ENCODE measurements around the gene TRHDE. TPM values are rescaled to one million over a fixed set of nuclear protein-coding genes. Genes with fewer than 3 reads are reported as not detected.

The TRHDE gene
- total and polyA plus RNA-seq, 3 donors from 2014 or later: 2.8 to 8.5 (median 3.9) TPM

GRCh38 chr12:72269491-72269890 lies 2.7 kb upstream of the TRHDE start:
- intact Hi-C loops (cut with DNase I; ENCODE audit: low total_unique reads): no loop called here
- no peaks in the 10 kb centered on the region for H3K27me3 ChIP-seq
- 38 to 43% methylated on average over 1 of the region's 1 CpG for WGBS, 2 donors

GRCh38 chr12:72270246-72270645 lies 1.9 kb upstream of the TRHDE start:
- H3K27ac ChIP-seq: no peak overlapping the region
- H3K9me3 ChIP-seq: no peaks in the 10 kb centered on the region
- TF ChIP-seq CTCF (IDR thresholded peaks at IDR 0.05) (no peak), POLR2A (IDR thresholded peaks at IDR 0.05) (no peak)
- no peaks in the 10 kb centered on the region for H3K27me3 ChIP-seq
- WGBS, 2 donors: 38 to 39% methylated on average over 2 of the region's 2 CpGs
- intact Hi-C loops (cut with DNase I; ENCODE audit: low total_unique reads): no loop called here
- H3K36me3 ChIP-seq (ENCODE audit: low read depth, missing control alignments): no peaks in the 10 kb centered on the region
- H3K4me1 ChIP-seq: no peaks in the 10 kb centered on the region
- DNase-seq: no peak
- no peak overlapping the region for H3K4me3 ChIP-seq

More at GRCh38 chr12:72269491-72269890, 2.7 kb upstream of the TRHDE start:
- no peaks in the 10 kb centered on the region for H3K9me3 ChIP-seq
- H3K4me1 ChIP-seq: no peaks in the 10 kb centered on the region
- no peaks in the 10 kb centered on the region for H3K36me3 ChIP-seq (ENCODE audit: low read depth, missing control alignments)
- DNase-seq: no peak
- H3K27ac ChIP-seq: no peak overlapping the region
- no peak overlapping the region for H3K4me3 ChIP-seq
- no peak for TF ChIP-seq POLR2A (IDR thresholded peaks at IDR 0.05)
- no peak for TF ChIP-seq CTCF (IDR thresholded peaks at IDR 0.05)

- Histone ChIP-seq H3K9me3 (no peaks in the 10 kb centered on the region), H3K4me3 (peak overlapping the region; percentile 59 to 73), H3K27ac (peak overlapping the region in 1 of 2 donors; percentile 79), H3K27me3 (no peaks in the 10 kb centered on the region), H3K36me3 (ENCODE audit: low read depth, missing control alignments) (no peaks in the 10 kb centered on the region), H3K4me1 (no peaks in the 10 kb centered on the region)
- WGBS, 2 donors: 20 to 24% methylated on average over 6 of the region's 6 CpGs
- intact Hi-C loops (cut with DNase I; ENCODE audit: low total_unique reads): no loop called here
- TF ChIP-seq CTCF (IDR thresholded peaks at IDR 0.05) (no peak), POLR2A (IDR thresholded peaks at IDR 0.05) (no peak)
- DNase-seq: no peak
Observed at GRCh38 chr12:72270961-72271360, 1.2 kb upstream of the TRHDE start.

- Histone ChIP-seq H3K4me3 (peak overlapping the region; percentile 59 to 73), H3K36me3 (ENCODE audit: low read depth, missing control alignments) (no peaks in the 10 kb centered on the region), H3K27me3 (no peaks in the 10 kb centered on the region), H3K9me3 (no peaks in the 10 kb centered on the region), H3K4me1 (no peaks in the 10 kb centered on the region), H3K27ac (peak overlapping the region; percentile 79)
- DNase-seq: peak; percentile 69
- WGBS, 2 donors: 0 to 1% methylated on average over 21 to 35 of the region's 35 CpGs
- intact Hi-C loops (cut with DNase I; ENCODE audit: low total_unique reads): no loop called here
- TF ChIP-seq CTCF (IDR thresholded peaks at IDR 0.05) (no peak), POLR2A (IDR thresholded peaks at IDR 0.05) (no peak)
Observed at GRCh38 chr12:72271451-72272090, 599 bp upstream of the TRHDE start.

All from testis (tissue), 3 donors.